ENCODE data around the gene ZNF70. TPM values are rescaled to one million over a fixed set of nuclear protein-coding genes. Genes with fewer than 3 reads are reported as not detected.

Gene ZNF70
- total RNA-seq, 1 donor from 2014 or later = 9.0 TPM

- DNase-seq (ENCODE audit: low spot score) = no peak
These were observed 58.2 kb downstream of the ZNF70 start for GRCh38 chr22:23692598-23693291.

- no peak for DNase-seq (ENCODE audit: low spot score)
These were observed 59.0 kb downstream of the ZNF70 start for GRCh38 chr22:23691748-23692423.

- no peak for DNase-seq (ENCODE audit: low spot score)
These were observed 60.2 kb downstream of the ZNF70 start, which contains the start of gene RGL4 for GRCh38 chr22:23690713-23691112. Gene RGL4, plus strand, starts transcription at chr22:23691013. Its CDS starts 1,018 bp downstream, at chr22:23692031.

- no peak for DNase-seq (ENCODE audit: low spot score)
These were observed 61.5 kb downstream of the ZNF70 start for GRCh38 chr22:23689414-23689813.

Other genes starting within 250 kb of the ZNF70 start
- not detected for gene IGLL1, start 170.8 kb downstream of the ZNF70 start, total RNA-seq
- 2.3 TPM for gene DRICH1, start 118.8 kb downstream of the ZNF70 start, total RNA-seq
- not detected for gene RGL4, start 60.1 kb downstream of the ZNF70 start, total RNA-seq
- not detected for gene VPREB3, start 3.3 kb upstream of the ZNF70 start, total RNA-seq
- 0.18 TPM for gene C22orf15, start 11.9 kb upstream of the ZNF70 start, total RNA-seq
- 232 TPM for gene CHCHD10, start 16.9 kb upstream of the ZNF70 start, total RNA-seq
- 1.5 TPM for gene MMP11, start 21.7 kb upstream of the ZNF70 start, total RNA-seq
- 74.0 TPM for gene SMARCB1, start 35.9 kb upstream of the ZNF70 start, total RNA-seq
- gene DERL3, start 87.9 kb upstream of the ZNF70 start, total RNA-seq = 11.4 TPM
- 15.0 TPM for gene SLC2A11, start 106.8 kb upstream of the ZNF70 start, total RNA-seq
- gene MIF, start 143.3 kb upstream of the ZNF70 start, total RNA-seq = 528 TPM
- gene GSTT2B, start 210.1 kb upstream of the ZNF70 start, total RNA-seq = 6.9 TPM
- gene DDTL, start 215.8 kb upstream of the ZNF70 start, total RNA-seq = 6.6 TPM
- gene DDT, start 223.3 kb upstream of the ZNF70 start, total RNA-seq = 129 TPM
- gene GSTT2, start 229.0 kb upstream of the ZNF70 start, total RNA-seq = 7.8 TPM